Measurements from ENCODE around the gene FKBP6. TPM values are rescaled to one million over a fixed set of nuclear protein-coding genes. Genes with fewer than 3 reads are reported as not detected.
"Not testable (repeated sequence)": the region's sequence is repeated elsewhere in the genome, so short reads cannot be mapped to it uniquely, and the experiment has no call there.

Gene FKBP6, protein sequence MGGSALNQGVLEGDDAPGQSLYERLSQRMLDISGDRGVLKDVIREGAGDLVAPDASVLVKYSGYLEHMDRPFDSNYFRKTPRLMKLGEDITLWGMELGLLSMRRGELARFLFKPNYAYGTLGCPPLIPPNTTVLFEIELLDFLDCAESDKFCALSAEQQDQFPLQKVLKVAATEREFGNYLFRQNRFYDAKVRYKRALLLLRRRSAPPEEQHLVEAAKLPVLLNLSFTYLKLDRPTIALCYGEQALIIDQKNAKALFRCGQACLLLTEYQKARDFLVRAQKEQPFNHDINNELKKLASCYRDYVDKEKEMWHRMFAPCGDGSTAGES
- polyA plus RNA-seq (not detected in 3 replicates), polyA minus RNA-seq (not detected in 3 replicates)
- polyA plus RNA-seq (2011; ENCODE audit: low read depth), result not detected
- not detected in 2 replicates for polyA plus RNA-seq (2011; cell fraction: cytosol; rRNA removed)
- polyA plus RNA-seq (2011; cell fraction: nucleus; rRNA removed), result not detected in 2 replicates
- polyA plus RNA-seq (2012; ENCODE audit: low replicate concordance), result not detected in 2 replicates
- polyA minus RNA-seq (2011; cell fraction: cytosol; rRNA and poly(A)+ RNA removed), result not detected
- not detected in 2 replicates for polyA minus RNA-seq (2011; cell fraction: nucleus; rRNA and poly(A)+ RNA removed)

DNA sequence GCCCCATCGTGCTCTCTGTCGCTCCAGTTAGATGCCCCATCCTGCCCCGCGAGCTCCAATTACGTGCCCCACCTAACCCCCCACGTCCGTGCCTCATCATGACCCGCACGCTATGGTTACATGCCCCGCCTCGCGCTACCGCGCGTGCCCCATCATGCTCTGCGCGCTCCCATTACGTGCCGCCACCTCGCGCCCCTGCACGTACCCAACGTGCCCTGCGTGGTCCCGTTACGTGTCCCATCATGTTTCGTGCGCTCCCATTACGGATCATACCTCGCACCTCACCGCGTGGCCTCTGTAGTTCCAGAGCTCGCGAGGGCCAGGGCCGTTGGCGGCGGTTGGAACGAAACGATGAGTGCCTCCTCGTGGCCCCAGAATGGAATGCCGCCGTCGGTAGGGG, at the start of gene FKBP6, which contains the start of gene TRIM50:
Gene FKBP6 (plus strand): TSS at position 240 of the 400 bp plus-strand sequence. CDS start 268 bp downstream, outside the sequence.
Gene TRIM50 (minus strand): TSS at position 161 of the 400 bp plus-strand sequence. CDS start 3,295 bp downstream, outside the sequence.
- H3K9ac ChIP-seq (ENCODE audit: control insufficient read depth, extremely low read depth, insufficient read depth, low read length); H3K79me2 ChIP-seq (ENCODE audit: control insufficient read depth, insufficient read depth, low read length); H3K9me3 ChIP-seq (ENCODE audit: control insufficient read depth, low read depth, low read length); H3K9me1 ChIP-seq (ENCODE audit: control insufficient read depth, extremely low read depth, insufficient read depth, low read length); H2AFZ ChIP-seq (ENCODE audit: control insufficient read depth, low read length); H4K20me1 ChIP-seq (ENCODE audit: control insufficient read depth, extremely low read depth, insufficient read depth, low read length); H3K4me1 ChIP-seq (ENCODE audit: control insufficient read depth, extremely low read depth, insufficient read depth, low read length); H3K36me3 ChIP-seq (ENCODE audit: control insufficient read depth in 2 of 2, extremely low read depth in 1 of 2, insufficient read depth in 2 of 2, low read length in 2 of 2); H3K4me2 ChIP-seq (ENCODE audit: control insufficient read depth, extremely low read depth, insufficient read depth, low read depth, low read length); dilution Hi-C loops (cut with MboI; ENCODE audit: extremely low pct_ligation_motif_present, low sequenced_read_pairs); H3K4me3 ChIP-seq (ENCODE audit: control insufficient read depth in 2 of 3, extremely low read depth in 1 of 3, insufficient read depth in 2 of 3, low read depth in 1 of 3, low read length in 3 of 3); H3K27me3 ChIP-seq (ENCODE audit: control insufficient read depth, extremely low read depth, insufficient read depth, low read length); H3K27ac ChIP-seq (ENCODE audit: control insufficient read depth, insufficient read depth, low read length); FAIRE-seq; DNase-seq (ENCODE audit: low read depth, low spot score): not testable (repeated sequence)

DNA sequence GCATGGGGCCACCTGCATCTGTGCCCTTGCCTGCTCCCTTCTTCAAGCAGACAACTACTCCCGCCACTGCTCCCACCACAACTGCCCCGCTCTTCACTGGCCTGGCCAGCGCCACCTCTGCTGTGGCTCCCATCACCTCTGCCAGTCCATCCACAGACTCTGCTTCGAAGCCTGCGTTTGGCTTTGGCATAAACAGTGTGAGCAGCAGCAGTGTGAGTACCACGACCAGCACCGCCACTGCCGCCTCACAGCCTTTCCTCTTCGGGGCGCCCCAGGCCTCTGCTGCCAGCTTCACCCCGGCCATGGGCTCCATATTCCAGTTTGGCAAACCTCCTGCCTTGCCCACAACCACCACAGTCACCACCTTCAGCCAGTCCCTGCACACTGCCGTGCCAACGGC, 30.7 kb upstream of the FKBP6 start:
- H2AFZ ChIP-seq (ENCODE audit: control insufficient read depth, low read length); H3K9me3 ChIP-seq (ENCODE audit: control insufficient read depth, low read depth, low read length); H3K4me2 ChIP-seq (ENCODE audit: control insufficient read depth, extremely low read depth, insufficient read depth, low read depth, low read length); H3K36me3 ChIP-seq (ENCODE audit: control insufficient read depth in 2 of 2, extremely low read depth in 1 of 2, insufficient read depth in 2 of 2, low read length in 2 of 2); FAIRE-seq; H3K9me1 ChIP-seq (ENCODE audit: control insufficient read depth, extremely low read depth, insufficient read depth, low read length); DNase-seq (ENCODE audit: low read depth, low spot score); dilution Hi-C loops (cut with MboI; ENCODE audit: extremely low pct_ligation_motif_present, low sequenced_read_pairs); H3K4me3 ChIP-seq (ENCODE audit: control insufficient read depth in 2 of 3, extremely low read depth in 1 of 3, insufficient read depth in 2 of 3, low read depth in 1 of 3, low read length in 3 of 3); H3K79me2 ChIP-seq (ENCODE audit: control insufficient read depth, insufficient read depth, low read length); H3K4me1 ChIP-seq (ENCODE audit: control insufficient read depth, extremely low read depth, insufficient read depth, low read length); H3K9ac ChIP-seq (ENCODE audit: control insufficient read depth, extremely low read depth, insufficient read depth, low read length); H3K27ac ChIP-seq (ENCODE audit: control insufficient read depth, insufficient read depth, low read length); H4K20me1 ChIP-seq (ENCODE audit: control insufficient read depth, extremely low read depth, insufficient read depth, low read length); H3K27me3 ChIP-seq (ENCODE audit: control insufficient read depth, extremely low read depth, insufficient read depth, low read length): not testable (repeated sequence)

DNA sequence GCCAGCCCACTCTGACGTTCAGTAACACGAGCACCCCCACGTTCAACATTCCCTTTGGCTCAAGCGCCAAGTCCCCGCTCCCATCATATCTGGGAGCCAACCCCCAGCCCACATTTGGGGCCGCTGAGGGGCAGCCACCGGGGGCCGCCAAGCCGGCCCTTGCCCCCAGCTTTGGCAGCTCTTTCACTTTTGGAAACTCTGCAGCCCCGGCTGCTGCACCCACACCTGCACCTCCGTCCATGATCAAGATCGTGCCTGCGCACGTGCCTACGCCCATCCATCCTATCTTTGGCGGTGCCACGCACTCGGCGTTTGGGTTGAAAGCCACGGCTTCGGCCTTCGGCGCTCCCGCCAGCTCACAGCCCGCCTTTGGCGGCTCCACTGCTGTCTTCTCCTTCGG, 30.3 kb upstream of the FKBP6 start:
- H3K9ac ChIP-seq (ENCODE audit: control insufficient read depth, extremely low read depth, insufficient read depth, low read length); H3K27ac ChIP-seq (ENCODE audit: control insufficient read depth, insufficient read depth, low read length); H3K4me3 ChIP-seq (ENCODE audit: control insufficient read depth in 2 of 3, extremely low read depth in 1 of 3, insufficient read depth in 2 of 3, low read depth in 1 of 3, low read length in 3 of 3); H3K9me3 ChIP-seq (ENCODE audit: control insufficient read depth, low read depth, low read length); H3K27me3 ChIP-seq (ENCODE audit: control insufficient read depth, extremely low read depth, insufficient read depth, low read length); H3K4me2 ChIP-seq (ENCODE audit: control insufficient read depth, extremely low read depth, insufficient read depth, low read depth, low read length); H3K79me2 ChIP-seq (ENCODE audit: control insufficient read depth, insufficient read depth, low read length); H2AFZ ChIP-seq (ENCODE audit: control insufficient read depth, low read length); FAIRE-seq; H3K36me3 ChIP-seq (ENCODE audit: control insufficient read depth in 2 of 2, extremely low read depth in 1 of 2, insufficient read depth in 2 of 2, low read length in 2 of 2); H4K20me1 ChIP-seq (ENCODE audit: control insufficient read depth, extremely low read depth, insufficient read depth, low read length); H3K4me1 ChIP-seq (ENCODE audit: control insufficient read depth, extremely low read depth, insufficient read depth, low read length); dilution Hi-C loops (cut with MboI; ENCODE audit: extremely low pct_ligation_motif_present, low sequenced_read_pairs); H3K9me1 ChIP-seq (ENCODE audit: control insufficient read depth, extremely low read depth, insufficient read depth, low read length); DNase-seq (ENCODE audit: low read depth, low spot score): not testable (repeated sequence)

DNA sequence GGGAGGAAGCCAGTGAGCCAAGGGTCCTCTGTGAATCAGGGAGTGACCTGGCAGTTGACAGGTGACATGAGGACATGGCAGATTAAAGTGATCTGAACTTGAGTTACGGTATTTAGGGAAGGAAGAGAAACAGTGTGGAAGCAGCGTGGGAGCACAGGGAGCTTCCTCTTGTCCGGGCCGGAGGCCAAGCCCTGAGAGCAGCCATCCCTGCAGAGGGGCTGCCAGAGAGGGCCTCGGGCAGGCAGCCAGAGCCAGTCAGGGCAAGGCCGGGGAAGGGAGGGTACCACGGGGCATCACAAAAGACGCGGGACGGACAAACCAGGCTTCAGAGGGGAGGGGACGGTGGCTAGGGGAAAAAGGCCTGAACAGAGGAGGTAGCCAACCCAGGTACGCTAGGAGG, 28.1 kb upstream of the FKBP6 start:
- H3K9ac ChIP-seq (ENCODE audit: control insufficient read depth, extremely low read depth, insufficient read depth, low read length); H3K36me3 ChIP-seq (ENCODE audit: control insufficient read depth in 2 of 2, extremely low read depth in 1 of 2, insufficient read depth in 2 of 2, low read length in 2 of 2); H3K4me1 ChIP-seq (ENCODE audit: control insufficient read depth, extremely low read depth, insufficient read depth, low read length); H3K9me1 ChIP-seq (ENCODE audit: control insufficient read depth, extremely low read depth, insufficient read depth, low read length); FAIRE-seq; H2AFZ ChIP-seq (ENCODE audit: control insufficient read depth, low read length); H3K4me3 ChIP-seq (ENCODE audit: control insufficient read depth in 2 of 3, extremely low read depth in 1 of 3, insufficient read depth in 2 of 3, low read depth in 1 of 3, low read length in 3 of 3); H3K4me2 ChIP-seq (ENCODE audit: control insufficient read depth, extremely low read depth, insufficient read depth, low read depth, low read length); H3K79me2 ChIP-seq (ENCODE audit: control insufficient read depth, insufficient read depth, low read length); H3K27ac ChIP-seq (ENCODE audit: control insufficient read depth, insufficient read depth, low read length); H3K9me3 ChIP-seq (ENCODE audit: control insufficient read depth, low read depth, low read length); DNase-seq (ENCODE audit: low read depth, low spot score); H3K27me3 ChIP-seq (ENCODE audit: control insufficient read depth, extremely low read depth, insufficient read depth, low read length); dilution Hi-C loops (cut with MboI; ENCODE audit: extremely low pct_ligation_motif_present, low sequenced_read_pairs); H4K20me1 ChIP-seq (ENCODE audit: control insufficient read depth, extremely low read depth, insufficient read depth, low read length): not testable (repeated sequence)

DNA sequence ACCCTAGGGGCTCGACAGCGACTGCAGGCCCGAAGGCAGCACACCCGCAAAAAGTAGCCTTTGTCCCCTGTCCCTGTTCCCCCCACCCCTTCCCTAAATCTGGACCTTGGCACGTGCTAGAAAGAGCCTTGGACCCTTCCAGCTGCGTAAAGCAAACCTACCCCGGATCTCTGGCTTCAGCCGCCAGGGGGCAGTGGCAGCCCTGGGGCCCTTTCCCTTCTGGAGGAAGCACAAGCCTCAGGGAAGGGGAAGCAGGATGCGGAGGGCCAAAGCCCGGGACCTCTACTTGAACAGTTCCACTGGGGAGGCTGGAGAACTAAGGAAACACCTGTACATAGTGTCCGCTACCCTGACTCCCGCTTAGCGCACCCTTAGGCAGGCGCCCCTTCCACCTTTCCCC, 26.9 kb upstream of the FKBP6 start:
- dilution Hi-C loops (cut with MboI; ENCODE audit: extremely low pct_ligation_motif_present, low sequenced_read_pairs); H3K27me3 ChIP-seq (ENCODE audit: control insufficient read depth, extremely low read depth, insufficient read depth, low read length); DNase-seq (ENCODE audit: low read depth, low spot score); H4K20me1 ChIP-seq (ENCODE audit: control insufficient read depth, extremely low read depth, insufficient read depth, low read length); H3K9ac ChIP-seq (ENCODE audit: control insufficient read depth, extremely low read depth, insufficient read depth, low read length); H2AFZ ChIP-seq (ENCODE audit: control insufficient read depth, low read length); H3K4me3 ChIP-seq (ENCODE audit: control insufficient read depth in 2 of 3, extremely low read depth in 1 of 3, insufficient read depth in 2 of 3, low read depth in 1 of 3, low read length in 3 of 3); H3K27ac ChIP-seq (ENCODE audit: control insufficient read depth, insufficient read depth, low read length); H3K36me3 ChIP-seq (ENCODE audit: control insufficient read depth in 2 of 2, extremely low read depth in 1 of 2, insufficient read depth in 2 of 2, low read length in 2 of 2); H3K9me3 ChIP-seq (ENCODE audit: control insufficient read depth, low read depth, low read length); H3K79me2 ChIP-seq (ENCODE audit: control insufficient read depth, insufficient read depth, low read length); H3K4me2 ChIP-seq (ENCODE audit: control insufficient read depth, extremely low read depth, insufficient read depth, low read depth, low read length); H3K4me1 ChIP-seq (ENCODE audit: control insufficient read depth, extremely low read depth, insufficient read depth, low read length); H3K9me1 ChIP-seq (ENCODE audit: control insufficient read depth, extremely low read depth, insufficient read depth, low read length); FAIRE-seq: not testable (repeated sequence)

Measured in keratinocyte (primary cell).